Skeletal muscle tissue (tissue), 4 donors: Measurements from ENCODE around the gene PRR35. TPM values are rescaled to one million over a fixed set of nuclear protein-coding genes. Genes with fewer than 3 reads are reported as not detected.
A peak's percentile ranks its signal among the peaks of the same experiment; 100 is the strongest.

Source experiments
- H3K27ac ChIP-seq: one replicate; pipeline ENCODE4 v1.7.0; 2013; ENCODE audit warnings: mild to moderate bottlenecking, low read depth, low read length, inconsistent platforms
- H3K27me3 ChIP-seq, 3 donors: one replicate each; pipeline ENCODE4 v1.7.0; 2013; ENCODE audit warnings: low read length in 3 of 3; ENCODE audit not compliant: control insufficient read depth in 3 of 3, insufficient read depth in 3 of 3
- H3K36me3 ChIP-seq, 3 donors: one replicate each; pipeline ENCODE4 v1.7.0; 2013; ENCODE audit warnings: low read length in 3 of 3; ENCODE audit not compliant: control insufficient read depth in 3 of 3, insufficient read depth in 3 of 3
- H3K4me1 ChIP-seq, 3 donors: one replicate each; pipeline ENCODE4 v1.7.0; 2013; ENCODE audit warnings: low read length in 3 of 3, mild to moderate bottlenecking in 3 of 3; ENCODE audit not compliant: control insufficient read depth in 3 of 3, insufficient read depth in 3 of 3
- H3K4me3 ChIP-seq, 3 donors: one replicate each; pipeline ENCODE4 v1.7.0; 2013; ENCODE audit warnings: low read length in 3 of 3
- H3K9ac ChIP-seq, 3 donors: one replicate each; pipeline ENCODE4 v1.7.0; 2013; ENCODE audit warnings: low read length in 3 of 3, mild to moderate bottlenecking in 3 of 3, moderate library complexity in 2 of 3, low read depth in 1 of 3
- H3K9me3 ChIP-seq, 3 donors: one replicate each; pipeline ENCODE4 v1.7.0; 2013; ENCODE audit warnings: low read length in 3 of 3; ENCODE audit not compliant: control insufficient read depth in 3 of 3
- total RNA-seq: library from RNA; depleted of rRNA; stranded (reverse); fragments of >200 nt; gene quantifications from one replicate; pipeline ENCODE4 v1.2.3, GENCODE V29; 2014
- donor health status: Osteomylitis.

Gene PRR35
- total RNA-seq, 1 donor from 2014 or later: not detected

- peaks cover 0 to under 1% (median 0%) of the 10 kb centered on the region in 3 donors for H3K4me1 ChIP-seq
- H3K36me3 ChIP-seq: peaks cover 4 to 14% (median 10%) of the 10 kb centered on the region in 3 donors
- H3K9me3 ChIP-seq: no peaks in the 10 kb centered on the region
- H3K9ac ChIP-seq: no peak overlapping the region
- H3K27ac ChIP-seq: no peak overlapping the region
- H3K27me3 ChIP-seq: no peaks in the 10 kb centered on the region
- H3K4me3 ChIP-seq: no peak overlapping the region
These were observed 10.5 kb upstream of the PRR35 start for GRCh38 chr16:549544-550263.

- no peak overlapping the region for H3K9ac ChIP-seq
- peaks cover 0 to 7% (median 0%) of the 10 kb centered on the region in 3 donors for H3K27me3 ChIP-seq
- H3K4me3 ChIP-seq: no peak overlapping the region
- H3K27ac ChIP-seq: no peak overlapping the region
- H3K36me3 ChIP-seq: peaks cover 4 to 14% (median 10%) of the 10 kb centered on the region in 3 donors
- no peaks in the 10 kb centered on the region for H3K9me3 ChIP-seq
- H3K4me1 ChIP-seq: peaks cover 0 to 5% (median 0%) of the 10 kb centered on the region in 3 donors
These were observed 9.0 kb upstream of the PRR35 start for GRCh38 chr16:551210-551609.

GRCh38 chr16:552171-552570 is 8.0 kb upstream of the PRR35 start:
- Histone ChIP-seq H3K9me3 (no peaks in the 10 kb centered on the region), H3K27ac (no peak overlapping the region), H3K36me3 (peaks cover 4 to 14% (median 10%) of the 10 kb centered on the region in 3 donors), H3K4me1 (peaks cover 0 to 5% (median 0%) of the 10 kb centered on the region in 3 donors), H3K4me3 (no peak overlapping the region), H3K27me3 (peaks cover 0 to 7% (median 0%) of the 10 kb centered on the region in 3 donors), H3K9ac (no peak overlapping the region)

GRCh38 chr16:553601-554296 is 6.4 kb upstream of the PRR35 start:
- Histone ChIP-seq H3K36me3 (peaks cover 4 to 14% (median 7%) of the 10 kb centered on the region in 3 donors), H3K27ac (no peak overlapping the region), H3K4me3 (no peak overlapping the region), H3K9ac (no peak overlapping the region), H3K27me3 (peaks cover 9 to 17% (median 9%) of the 10 kb centered on the region in 3 donors), H3K4me1 (peaks cover 0 to 5% (median 0%) of the 10 kb centered on the region in 3 donors), H3K9me3 (no peaks in the 10 kb centered on the region)

GRCh38 chr16:554297-554621 is 5.9 kb upstream of the PRR35 start:
- H3K4me3 ChIP-seq: no peak overlapping the region
- peaks cover 4 to 13% (median 5%) of the 10 kb centered on the region in 3 donors for H3K36me3 ChIP-seq
- H3K27me3 ChIP-seq: peaks cover 14 to 22% (median 15%) of the 10 kb centered on the region in 3 donors
- H3K9me3 ChIP-seq: no peaks in the 10 kb centered on the region
- peaks cover 0 to 6% (median 0%) of the 10 kb centered on the region in 3 donors for H3K4me1 ChIP-seq
- no peak overlapping the region for H3K27ac ChIP-seq
- no peak overlapping the region for H3K9ac ChIP-seq

- Histone ChIP-seq H3K27me3 (peaks cover 19 to 27% (median 20%) of the 10 kb centered on the region in 3 donors), H3K4me3 (no peak overlapping the region), H3K4me1 (peaks cover 0 to 6% (median 0%) of the 10 kb centered on the region in 3 donors), H3K27ac (no peak overlapping the region), H3K9ac (peak overlapping the region in 1 of 3 donors; percentile 25), H3K9me3 (no peaks in the 10 kb centered on the region), H3K36me3 (peaks cover 2 to 10% (median 5%) of the 10 kb centered on the region in 3 donors)
These were observed 5.4 kb upstream of the PRR35 start for GRCh38 chr16:554640-555365.

- peaks cover 0 to 7% (median 5%) of the 10 kb centered on the region in 3 donors for H3K36me3 ChIP-seq
These were observed 4.4 kb upstream of the PRR35 start for GRCh38 chr16:555528-556473.

GRCh38 chr16:556474-557173 is 3.6 kb upstream of the PRR35 start:
- Histone ChIP-seq H3K36me3 (peaks cover 0 to 7% (median under 1%) of the 10 kb centered on the region in 3 donors), H3K9ac (no peak overlapping the region), H3K4me3 (no peak overlapping the region), H3K27ac (no peak overlapping the region), H3K9me3 (no peaks in the 10 kb centered on the region), H3K4me1 (peaks cover 0 to 6% (median 0%) of the 10 kb centered on the region in 3 donors), H3K27me3 (peaks cover 27 to 38% (median 31%) of the 10 kb centered on the region in 3 donors)

More at GRCh38 chr16:555528-556473, 4.4 kb upstream of the PRR35 start:
- Histone ChIP-seq H3K9me3 (no peaks in the 10 kb centered on the region), H3K4me1 (peaks cover 0 to 6% (median 0%) of the 10 kb centered on the region in 3 donors), H3K9ac (no peak overlapping the region), H3K27me3 (peaks cover 20 to 30% (median 23%) of the 10 kb centered on the region in 3 donors), H3K4me3 (no peak overlapping the region), H3K27ac (no peak overlapping the region)
